ENCODE data around the gene TOR1A.

The TOR1A gene

DNA sequence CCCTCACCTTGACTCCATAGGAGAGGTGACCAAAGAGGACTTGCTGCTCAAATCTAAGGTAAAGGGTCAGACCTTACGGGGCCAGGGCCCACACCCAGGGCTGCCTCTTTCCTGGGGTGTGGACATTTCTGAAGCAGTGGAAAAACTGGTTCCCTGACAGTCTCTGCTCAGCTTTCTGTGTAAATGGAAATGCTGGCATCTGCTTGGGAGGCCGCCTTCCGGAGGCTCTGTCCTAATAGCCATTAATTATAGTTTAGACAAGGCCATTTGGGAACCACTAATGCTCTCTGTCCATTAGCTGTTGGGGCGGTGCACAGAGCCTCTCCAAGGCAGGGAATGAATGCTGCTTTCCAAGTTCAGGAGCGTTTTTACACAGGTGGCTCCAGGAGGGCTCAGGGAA lies 28.6 kb upstream of the TOR1A start:
- DNase-seq (ENCODE audit: low read depth, low spot score), result no peak

- DNase-seq (ENCODE audit: low read depth, low spot score), result no peak
Measured at GRCh38 chr9:129851821-129852220, 27.9 kb upstream of the TOR1A start.

DNA sequence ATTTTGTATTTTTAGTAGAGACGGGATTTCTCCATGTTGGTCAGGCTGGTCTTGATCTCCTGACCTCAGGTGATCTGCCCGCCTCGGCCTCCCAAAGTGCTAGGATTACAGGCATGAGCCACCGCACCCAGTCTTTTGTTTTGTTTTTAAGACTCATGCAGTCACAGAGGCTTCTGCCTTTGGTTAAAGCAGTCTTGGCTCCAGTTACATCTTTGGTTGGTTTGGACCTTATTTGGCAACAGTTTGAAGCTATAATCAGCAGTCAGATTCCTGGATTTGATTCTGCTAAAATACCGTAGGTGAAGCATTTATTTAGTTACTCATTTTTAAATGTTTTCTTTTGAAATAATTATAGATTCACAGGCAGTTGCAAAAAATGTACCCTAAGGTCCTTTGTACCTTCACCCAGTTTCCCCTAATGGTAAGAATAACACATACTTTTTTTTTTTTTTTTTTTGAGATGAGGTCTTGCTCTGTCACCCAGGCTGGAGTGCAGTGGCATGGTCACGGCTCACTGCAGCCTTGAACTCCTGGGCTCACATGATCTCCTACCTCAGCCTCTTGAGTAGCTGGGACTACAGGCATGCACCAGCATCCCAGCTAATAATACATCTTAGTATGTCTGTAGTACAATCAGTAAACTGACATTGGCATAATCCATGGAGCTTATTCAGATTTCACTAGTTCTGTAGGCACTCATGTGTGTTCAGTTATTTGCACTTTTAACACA lies 27.1 kb upstream of the TOR1A start:
- DNase-seq (ENCODE audit: low read depth, low spot score), result no peak

GRCh38 chr9:129849901-129850300 lies 26.0 kb upstream of the TOR1A start:
- no peak for DNase-seq (ENCODE audit: low read depth, low spot score)

GRCh38 chr9:129848712-129849441 lies 24.9 kb upstream of the TOR1A start:
- DNase-seq (ENCODE audit: low read depth, low spot score), result no peak

DNA sequence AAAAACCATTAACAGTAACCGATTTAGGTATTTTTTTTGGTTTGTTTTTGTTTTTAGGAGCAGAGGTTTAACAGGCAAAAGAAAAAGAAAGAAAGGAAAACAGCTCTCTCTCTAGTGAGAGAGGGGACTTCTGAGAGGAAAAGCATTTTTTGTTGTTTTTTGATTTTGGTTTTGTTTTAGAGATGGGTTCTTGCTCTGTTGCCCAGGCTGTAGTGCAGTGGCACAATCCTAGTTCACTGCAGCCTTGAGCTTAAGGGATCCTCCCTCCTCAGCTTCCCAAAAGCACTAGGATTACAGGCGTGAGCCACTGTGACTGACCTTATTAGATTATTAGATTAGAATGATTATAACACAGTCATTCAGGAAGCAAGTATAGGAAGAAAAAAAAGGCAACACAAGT lies 21.4 kb upstream of the TOR1A start:
- no peak for DNase-seq (ENCODE audit: low read depth, low spot score)

GRCh38 chr9:129841071-129841470 lies 17.1 kb upstream of the TOR1A start:
- DNase-seq (ENCODE audit: low read depth, low spot score), result no peak

GRCh38 chr9:129840034-129840433 lies 16.1 kb upstream of the TOR1A start:
- DNase-seq (ENCODE audit: low read depth, low spot score), result no peak

- DNase-seq (ENCODE audit: low read depth, low spot score), result no peak
Measured at GRCh38 chr9:129839324-129840023, 15.5 kb upstream of the TOR1A start.

- peak; percentile 27 for DNase-seq (ENCODE audit: low read depth, low spot score)
Measured at GRCh38 chr9:129838707-129839259, 14.8 kb upstream of the TOR1A start.

GRCh38 chr9:129836311-129837007 lies 12.5 kb upstream of the TOR1A start:
- DNase-seq (ENCODE audit: low read depth, low spot score), result peak; percentile 12

- DNase-seq (ENCODE audit: low read depth, low spot score), result no peak
Measured at GRCh38 chr9:129835860-129836223, 11.9 kb upstream of the TOR1A start.

- peak; percentile 97 for DNase-seq (ENCODE audit: low read depth, low spot score)
Measured at GRCh38 chr9:129835128-129835859, 11.4 kb upstream of the TOR1A start, which contains the start of the genes C9orf78 and USP20. Gene C9orf78 (minus strand): TSS chr9:129835275. CDS start chr9:129835221, 54 bp downstream. Gene USP20 (plus strand): TSS chr9:129835458. CDS start chr9:129852556, 17,098 bp downstream.

- DNase-seq (ENCODE audit: low read depth, low spot score), result no peak
Measured at GRCh38 chr9:129834489-129835127, 10.7 kb upstream of the TOR1A start.

- DNase-seq (ENCODE audit: low read depth, low spot score), result no peak
Measured at GRCh38 chr9:129832982-129833381, 9.0 kb upstream of the TOR1A start.

DNA sequence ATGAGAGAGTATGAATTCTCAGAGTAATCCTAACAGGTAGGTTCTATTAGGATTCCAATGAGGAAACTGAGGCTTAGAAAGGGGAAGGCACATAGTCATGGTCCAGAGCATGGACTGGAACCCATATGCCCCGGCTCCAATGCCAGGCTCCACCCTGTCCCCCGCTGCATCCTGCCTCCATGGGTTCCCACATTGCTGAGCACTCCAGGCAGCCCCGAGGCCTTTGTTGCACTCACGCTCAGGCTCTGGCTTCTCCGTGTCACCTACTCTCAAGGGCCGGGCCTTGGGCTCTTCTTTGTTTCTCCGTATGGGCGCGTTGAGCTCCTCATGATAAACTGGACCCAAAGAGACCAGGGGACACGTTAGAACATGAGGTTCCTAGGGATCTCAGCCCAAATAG lies 5.0 kb upstream of the TOR1A start:
- DNase-seq (ENCODE audit: low read depth, low spot score), result no peak

GRCh38 chr9:129828051-129828450 lies 4.1 kb upstream of the TOR1A start:
- DNase-seq (ENCODE audit: low read depth, low spot score), result no peak

- no peak for DNase-seq (ENCODE audit: low read depth, low spot score)
Measured at GRCh38 chr9:129826759-129827158, 2.8 kb upstream of the TOR1A start.

GRCh38 chr9:129826344-129826743 lies 2.4 kb upstream of the TOR1A start:
- no peak for DNase-seq (ENCODE audit: low read depth, low spot score)

DNA sequence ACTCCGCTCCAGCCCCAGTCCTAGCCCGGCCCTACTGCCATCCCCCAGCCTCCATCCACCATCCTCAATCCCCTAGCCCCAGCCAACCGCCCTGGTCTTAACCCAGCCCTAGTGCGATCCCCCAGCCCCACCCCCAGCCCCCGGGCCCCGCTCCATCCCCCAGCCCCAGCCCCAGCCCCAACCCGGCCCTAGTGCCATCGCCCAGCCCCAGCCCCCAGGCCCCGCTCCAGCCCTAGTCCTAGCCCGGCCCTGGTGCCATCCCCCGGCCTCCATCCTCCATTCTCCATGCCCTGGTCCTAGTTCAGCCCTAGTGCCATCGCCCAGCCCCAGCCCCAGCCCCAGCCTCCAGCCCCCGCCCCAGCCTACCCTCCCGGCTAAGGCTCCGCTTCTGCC lies 398 bp downstream of the TOR1A start:
- no peak for DNase-seq (ENCODE audit: low read depth, low spot score)

All from ELF-1 (cell line).